GF-D8 (cell line): ENCODE measurements around the gene PTPRE.

Experiments
- DNase-seq: peaks from one replicate; lab custom pipeline; 2025; lab: John Stamatoyannopoulos, UW

PTPRE gene

DNA sequence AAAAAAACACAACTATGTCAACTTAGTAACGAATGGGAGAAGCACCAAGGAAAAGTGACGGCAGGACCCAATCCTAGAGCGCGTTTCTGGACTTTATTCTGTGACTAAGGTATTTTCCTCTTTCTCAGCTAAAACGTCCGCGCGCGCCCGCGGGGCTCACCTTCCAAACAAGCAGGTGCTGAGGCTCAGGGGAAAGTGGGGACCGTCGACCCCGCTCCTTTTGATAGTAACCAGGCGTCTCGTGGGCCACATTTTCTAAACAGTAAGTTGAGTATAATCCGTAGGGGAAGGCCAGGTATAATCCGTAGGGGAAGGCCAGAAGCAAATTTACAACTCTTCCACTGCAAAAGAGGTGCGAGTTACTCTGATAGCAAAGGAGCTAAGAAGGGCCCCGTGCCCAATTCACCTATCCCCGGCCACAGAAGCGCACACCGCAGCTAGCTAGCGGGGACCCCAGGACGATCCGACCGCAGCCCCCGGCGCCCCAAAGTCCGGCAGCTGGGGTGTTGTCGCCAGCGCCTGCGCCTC is 218.6 kb downstream of the PTPRE start:
- no peak for DNase-seq

GRCh38 chr10:128125944-128126764 is 219.3 kb downstream of the PTPRE start, which contains the start of gene MKI67:
MKI67 (minus strand) TSS chr10:128126423; CDS start chr10:128125667, 756 bp downstream.
- peak; percentile 81 for DNase-seq

DNA sequence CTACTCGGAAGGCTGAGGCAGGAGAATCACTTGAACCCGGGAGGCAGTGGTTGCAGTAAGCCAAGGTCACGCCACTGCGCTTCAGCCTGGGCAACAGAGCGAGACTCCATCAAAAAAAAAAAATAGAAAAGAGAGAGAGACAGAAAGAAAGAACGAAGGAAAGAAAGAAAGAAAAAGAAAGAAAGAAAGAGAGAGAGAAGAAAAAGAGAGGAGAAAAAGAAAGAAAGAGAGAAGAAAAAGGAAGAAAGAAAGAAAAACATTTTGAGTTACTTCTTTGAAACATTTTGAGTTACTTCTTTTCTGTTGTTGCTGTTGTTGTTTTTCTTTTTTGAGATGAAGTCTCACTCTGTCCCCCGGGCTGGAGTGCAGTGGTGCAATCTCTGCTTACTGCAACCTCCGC is 221.7 kb downstream of the PTPRE start:
- no peak for DNase-seq

GRCh38 chr10:128130051-128130450 is 223.1 kb downstream of the PTPRE start:
- no peak for DNase-seq
